ENCODE measurements around the gene MAL.

DNA sequence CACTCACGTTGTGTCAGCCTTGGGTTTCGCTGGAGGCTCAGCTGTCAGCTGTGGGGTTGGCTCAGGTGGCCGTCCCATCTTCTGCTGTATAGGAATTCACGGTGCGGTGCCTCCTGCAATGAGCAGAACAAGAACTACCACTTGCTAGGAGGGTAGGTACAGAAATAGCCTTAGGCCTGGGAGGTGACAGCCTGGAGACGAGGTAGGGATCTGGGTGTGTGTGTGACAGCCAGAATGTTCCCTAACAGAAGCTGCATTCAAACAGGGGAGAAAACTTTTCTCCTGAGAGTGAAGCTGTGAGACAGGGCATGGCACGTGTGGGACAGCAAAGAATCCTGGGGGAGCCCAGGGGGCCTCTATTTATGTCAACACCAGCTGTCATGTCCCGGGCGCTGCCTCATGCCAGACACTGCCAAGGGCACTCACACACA, 8.4 kb upstream of the MAL start:
- TF ChIP-seq RAD21 (IDR thresholded peaks at IDR 0.05; ENCODE audit: low read length) (no peak), EP300 (IDR thresholded peaks at IDR 0.05; ENCODE audit: borderline replicate concordance in 1 of 2, low read depth in 1 of 2, low read length in 1 of 2) (no peak), MXI1 (IDR thresholded peaks at IDR 0.05; ENCODE audit: low read depth, low read length) (no peak), MEF2A (IDR thresholded peaks at IDR 0.05; ENCODE audit: borderline replicate concordance, low read depth) (no peak), SMC3 (IDR thresholded peaks at IDR 0.05; ENCODE audit: low read depth, low read length) (no peak), POLR2AphosphoS5 (IDR thresholded peaks at IDR 0.05; ENCODE audit: low read depth, low read length) (no peak), YY1 (IDR thresholded peaks at IDR 0.05; ENCODE audit: low read depth) (no peak), CHD2 (IDR thresholded peaks at IDR 0.05; ENCODE audit: low read length, partially characterized antibody) (no peak), EZH2phosphoT487 (IDR thresholded peaks at IDR 0.05; ENCODE audit: borderline replicate concordance, low read depth) (no peak), JUND (IDR thresholded peaks at IDR 0.05) (no peak), FOSL2 (IDR thresholded peaks at IDR 0.05; ENCODE audit: borderline replicate concordance, low read depth) (no peak), SIN3A (IDR thresholded peaks at IDR 0.05; ENCODE audit: borderline replicate concordance, low read depth, low read length) (no peak)
- TF ChIP-seq, protein P1, sequence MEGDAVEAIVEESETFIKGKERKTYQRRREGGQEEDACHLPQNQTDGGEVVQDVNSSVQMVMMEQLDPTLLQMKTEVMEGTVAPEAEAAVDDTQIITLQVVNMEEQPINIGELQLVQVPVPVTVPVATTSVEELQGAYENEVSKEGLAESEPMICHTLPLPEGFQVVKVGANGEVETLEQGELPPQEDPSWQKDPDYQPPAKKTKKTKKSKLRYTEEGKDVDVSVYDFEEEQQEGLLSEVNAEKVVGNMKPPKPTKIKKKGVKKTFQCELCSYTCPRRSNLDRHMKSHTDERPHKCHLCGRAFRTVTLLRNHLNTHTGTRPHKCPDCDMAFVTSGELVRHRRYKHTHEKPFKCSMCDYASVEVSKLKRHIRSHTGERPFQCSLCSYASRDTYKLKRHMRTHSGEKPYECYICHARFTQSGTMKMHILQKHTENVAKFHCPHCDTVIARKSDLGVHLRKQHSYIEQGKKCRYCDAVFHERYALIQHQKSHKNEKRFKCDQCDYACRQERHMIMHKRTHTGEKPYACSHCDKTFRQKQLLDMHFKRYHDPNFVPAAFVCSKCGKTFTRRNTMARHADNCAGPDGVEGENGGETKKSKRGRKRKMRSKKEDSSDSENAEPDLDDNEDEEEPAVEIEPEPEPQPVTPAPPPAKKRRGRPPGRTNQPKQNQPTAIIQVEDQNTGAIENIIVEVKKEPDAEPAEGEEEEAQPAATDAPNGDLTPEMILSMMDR (IDR thresholded peaks at IDR 0.05), result no peak

All from SK-N-SH (cell line).